GM19455 (cell line): ENCODE data around the gene MTCL1.

ENCODE experiments used
- ATAC-seq: cut with Tn5 transposase; IDR thresholded peaks from one replicate; pipeline ENCODE4 v1.9.1; 2021; ENCODE audit not compliant: unreplicated experiment

The MTCL1 gene

GRCh38 chr18:8686611-8687010 lies 18.7 kb upstream of the MTCL1 start:
- ATAC-seq: no peak

GRCh38 chr18:8688216-8688800 lies 17.0 kb upstream of the MTCL1 start:
- no peak for ATAC-seq

- ATAC-seq: no peak
Measured at GRCh38 chr18:8688816-8689215, 16.5 kb upstream of the MTCL1 start.

- no peak for ATAC-seq
Measured at GRCh38 chr18:8689517-8689916, 15.8 kb upstream of the MTCL1 start.

- no peak for ATAC-seq
Measured at GRCh38 chr18:8694891-8695290, 10.5 kb upstream of the MTCL1 start.

- ATAC-seq: no peak
Measured at GRCh38 chr18:8695932-8696517, 9.3 kb upstream of the MTCL1 start.

- ATAC-seq: peak; percentile 63
Measured at GRCh38 chr18:8696749-8697211, 8.6 kb upstream of the MTCL1 start.

GRCh38 chr18:8699126-8699525 lies 6.2 kb upstream of the MTCL1 start:
- no peak for ATAC-seq

- no peak for ATAC-seq
Measured at GRCh38 chr18:8699948-8700347, 5.4 kb upstream of the MTCL1 start.

GRCh38 chr18:8701546-8702118 lies 3.7 kb upstream of the MTCL1 start:
- ATAC-seq: no peak

GRCh38 chr18:8702668-8703067 lies 2.7 kb upstream of the MTCL1 start:
- no peak for ATAC-seq

GRCh38 chr18:8703092-8703709 lies 2.2 kb upstream of the MTCL1 start:
- ATAC-seq: no peak

GRCh38 chr18:8703781-8704301 lies 1.5 kb upstream of the MTCL1 start:
- ATAC-seq: no peak

GRCh38 chr18:8704361-8705237 lies 757 bp upstream of the MTCL1 start:
- ATAC-seq: peak; percentile 84

- ATAC-seq: peak; percentile 1
Measured at GRCh38 chr18:8705961-8706790, 820 bp downstream of the MTCL1 start.

- no peak for ATAC-seq
Measured at GRCh38 chr18:8706791-8707555, 1.6 kb downstream of the MTCL1 start.

- ATAC-seq: no peak
Measured at GRCh38 chr18:8707556-8708300, 2.4 kb downstream of the MTCL1 start.

GRCh38 chr18:8708670-8709069 lies 3.3 kb downstream of the MTCL1 start:
- ATAC-seq: no peak
